IPS DF 6.9 (cell line): Measurements from ENCODE around the gene ADAMTS20.
"Not testable (repeated sequence)": the region's sequence is repeated elsewhere in the genome, so short reads cannot be mapped to it uniquely, and the experiment has no call there.

ENCODE experiments used
- DNase-seq: peaks from one replicate; pipeline ENCODE4 v3.0.0-alpha.2; 2013; ENCODE audit warnings: low read depth, low spot score
- H3K27ac ChIP-seq: one replicate; pipeline ENCODE4 v1.5.1; 2013; ENCODE audit warnings: low read length, control low read depth
- H3K27me3 ChIP-seq: 2 replicates; pipeline ENCODE4 v1.6.1; 2013; ENCODE audit warnings: mild to moderate bottlenecking, low read length; ENCODE audit not compliant: control insufficient read depth, insufficient read depth
- H3K36me3 ChIP-seq: 2 replicates; pipeline ENCODE4 v1.6.1; 2013; ENCODE audit warnings: low read length; ENCODE audit not compliant: control insufficient read depth, insufficient read depth
- H3K4me1 ChIP-seq: 2 replicates; pipeline ENCODE4 v1.6.1; 2013; ENCODE audit warnings: low read length; ENCODE audit not compliant: control insufficient read depth, insufficient read depth
- H3K4me3 ChIP-seq: 2 replicates; pipeline ENCODE4 v1.5.1; 2013; ENCODE audit warnings: mild to moderate bottlenecking, low read length
- H3K9me3 ChIP-seq: 2 replicates; pipeline ENCODE4 v1.6.1; 2013; ENCODE audit warnings: low read length, inconsistent platforms; ENCODE audit not compliant: control insufficient read depth, insufficient read depth
- WGBS: extraction: QIAGEN DNeasy Blood & Tissue Kit; methylation state at CpG from one replicate; pipeline ENCODE4 v1.1.7; 2013; ENCODE audit warnings: mixed read lengths, missing lambda C conversion rate; ENCODE audit not compliant: insufficient read length, insufficient coverage; 5-methylcytosine and 5-hydroxymethylcytosine counted together

Gene ADAMTS20

DNA sequence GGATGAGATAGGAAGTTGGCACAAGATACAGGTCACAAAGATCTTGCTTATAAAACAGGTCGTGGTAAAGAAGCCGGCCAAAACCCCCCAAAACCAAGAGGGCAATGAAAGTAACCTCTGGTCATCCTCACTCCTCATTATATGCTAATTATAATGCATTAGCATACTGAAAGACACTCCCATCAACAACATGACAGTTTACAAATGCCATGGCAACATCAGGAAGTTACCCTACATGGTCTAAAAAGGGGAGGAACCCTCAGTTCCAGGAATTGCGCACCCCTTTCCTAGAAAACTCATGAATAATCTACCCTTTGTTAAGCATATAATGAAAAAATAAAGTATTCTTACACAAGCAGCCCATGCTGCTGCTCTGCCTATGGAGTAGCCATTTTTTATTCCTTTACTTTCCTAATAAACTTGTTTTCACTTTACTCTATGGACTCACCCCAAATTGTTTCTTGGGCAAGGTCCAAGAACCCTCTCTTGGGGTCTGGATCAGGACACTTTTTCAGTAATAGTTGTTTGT lies 210.2 kb downstream of the ADAMTS20 start:
- not testable (repeated sequence) for H3K27ac ChIP-seq, H3K36me3 ChIP-seq, DNase-seq, H3K9me3 ChIP-seq, H3K4me3 ChIP-seq, H3K27me3 ChIP-seq, H3K4me1 ChIP-seq
- WGBS = no CpG with 5 or more reads among the region's 3 CpGs

- Histone ChIP-seq H3K4me1 (0 out of 2 replicates have a peak, but pooled peaks cover 1% of the 10 kb centered on the region), H3K9me3 (no peaks in the 10 kb centered on the region; the same call in 1 of the 2 replicates), H3K36me3 (no peaks in the 10 kb centered on the region), H3K4me3 (no peak overlapping the region), H3K27ac (no peak overlapping the region), H3K27me3 (no peaks in the 10 kb centered on the region)
- peak; percentile 35 for DNase-seq
These were observed 213.0 kb downstream of the ADAMTS20 start for GRCh38 chr12:43338848-43339526.

DNA sequence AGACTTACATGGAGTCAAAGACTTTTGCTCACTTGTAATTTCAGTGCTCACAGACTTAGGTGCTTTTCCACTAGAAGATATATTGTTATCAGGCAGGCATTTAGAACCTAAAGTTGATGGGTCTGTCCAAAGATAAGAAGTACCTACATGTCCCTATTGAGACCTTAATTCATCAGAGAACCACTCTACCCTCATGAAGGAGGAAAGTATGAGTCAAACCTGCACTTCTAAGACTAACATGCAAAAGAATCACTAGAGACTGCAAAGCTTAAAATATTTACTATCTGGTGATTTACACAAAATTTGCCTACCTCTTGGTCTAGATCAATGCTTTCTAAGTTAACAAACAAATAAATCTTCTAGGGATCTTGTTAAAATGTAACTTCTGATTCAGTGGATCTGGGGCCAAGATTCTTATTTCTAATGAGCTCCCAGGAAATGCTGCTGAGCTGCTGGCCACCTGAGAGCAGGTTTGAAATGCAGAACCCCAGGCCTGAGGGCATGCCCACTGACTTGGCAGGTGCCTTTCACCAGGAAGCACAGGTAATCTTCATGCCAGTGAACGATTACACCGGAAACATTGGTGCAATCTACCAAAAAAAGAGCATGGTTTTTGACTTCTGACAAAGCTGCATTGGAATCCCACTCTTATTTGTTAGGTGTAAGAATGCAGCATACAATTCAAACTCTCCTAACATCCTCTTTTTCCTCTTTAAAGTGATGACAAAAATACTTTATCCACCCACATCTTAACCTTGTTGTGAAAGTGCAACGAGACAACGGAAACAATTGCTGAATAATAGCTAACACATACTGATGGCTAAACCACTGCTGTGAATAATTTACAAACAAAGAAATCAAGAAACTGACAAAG lies 214.2 kb downstream of the ADAMTS20 start:
- no peaks in the 10 kb centered on the region for H3K36me3 ChIP-seq
- H3K27ac ChIP-seq = no peak overlapping the region
- H3K27me3 ChIP-seq = no peaks in the 10 kb centered on the region
- WGBS = no CpG with 5 or more reads among the region's 4 CpGs
- H3K4me1 ChIP-seq = 0 out of 2 replicates have a peak, but pooled peaks cover 1% of the 10 kb centered on the region
- no peak for DNase-seq
- H3K9me3 ChIP-seq = no peaks in the 10 kb centered on the region
- H3K4me3 ChIP-seq = no peak overlapping the region

- WGBS = no CpG with 5 or more reads among the region's 1 CpG
- Histone ChIP-seq H3K9me3 (no peaks in the 10 kb centered on the region), H3K4me3 (no peak overlapping the region), H3K4me1 (0 out of 2 replicates have a peak, but pooled peaks cover 1% of the 10 kb centered on the region), H3K27me3 (no peaks in the 10 kb centered on the region), H3K36me3 (no peaks in the 10 kb centered on the region), H3K27ac (no peak overlapping the region)
- no peak for DNase-seq
These were observed 214.9 kb downstream of the ADAMTS20 start for GRCh38 chr12:43336962-43337555.

GRCh38 chr12:43333644-43334043 lies 218.4 kb downstream of the ADAMTS20 start:
- Histone ChIP-seq H3K27me3 (no peaks in the 10 kb centered on the region), H3K4me3 (no peak overlapping the region), H3K9me3 (no peaks in the 10 kb centered on the region), H3K27ac (no peak overlapping the region), H3K4me1 (0 out of 2 replicates have a peak, but pooled peaks cover 1% of the 10 kb centered on the region), H3K36me3 (no peaks in the 10 kb centered on the region)
- no peak for DNase-seq
- WGBS = no CpG with 5 or more reads among the region's 2 CpGs

DNA sequence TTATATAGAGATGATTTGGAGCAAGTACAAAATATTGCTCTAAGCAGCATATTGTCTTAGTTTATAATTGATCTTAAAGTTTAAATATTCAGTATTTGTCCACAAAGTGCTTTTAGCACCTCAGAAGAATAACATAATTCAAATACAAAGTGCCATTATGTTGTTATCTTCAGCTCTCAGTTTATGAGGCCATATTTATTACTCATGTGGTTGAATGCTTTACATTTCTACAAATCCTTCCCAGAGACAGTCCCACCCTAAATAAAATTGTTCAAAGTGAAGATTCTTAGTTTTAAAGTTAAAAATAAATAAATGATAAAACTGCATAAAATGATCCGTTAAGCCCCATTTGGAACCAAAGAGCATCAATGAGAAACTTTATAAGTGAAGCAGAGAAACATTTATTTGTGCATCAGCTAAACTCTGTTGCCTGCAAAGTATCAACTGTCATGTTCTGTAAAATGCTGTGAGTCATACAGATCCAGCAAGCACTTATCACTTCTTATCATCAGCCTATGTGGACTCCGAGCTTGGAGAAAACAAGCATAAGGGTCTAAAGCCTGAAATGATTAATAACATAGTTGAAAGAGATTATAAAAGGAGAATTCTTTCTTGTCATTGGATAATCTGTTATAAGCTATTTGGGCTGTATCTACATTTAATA lies 218.9 kb downstream of the ADAMTS20 start:
- Histone ChIP-seq H3K36me3 (no peaks in the 10 kb centered on the region), H3K4me3 (no peak overlapping the region), H3K4me1 (0 out of 2 replicates have a peak, but pooled peaks cover 1% of the 10 kb centered on the region), H3K9me3 (no peaks in the 10 kb centered on the region), H3K27me3 (no peaks in the 10 kb centered on the region), H3K27ac (no peak overlapping the region)
- DNase-seq = no peak
- no CpG with 5 or more reads among the region's 2 CpGs for WGBS

DNA sequence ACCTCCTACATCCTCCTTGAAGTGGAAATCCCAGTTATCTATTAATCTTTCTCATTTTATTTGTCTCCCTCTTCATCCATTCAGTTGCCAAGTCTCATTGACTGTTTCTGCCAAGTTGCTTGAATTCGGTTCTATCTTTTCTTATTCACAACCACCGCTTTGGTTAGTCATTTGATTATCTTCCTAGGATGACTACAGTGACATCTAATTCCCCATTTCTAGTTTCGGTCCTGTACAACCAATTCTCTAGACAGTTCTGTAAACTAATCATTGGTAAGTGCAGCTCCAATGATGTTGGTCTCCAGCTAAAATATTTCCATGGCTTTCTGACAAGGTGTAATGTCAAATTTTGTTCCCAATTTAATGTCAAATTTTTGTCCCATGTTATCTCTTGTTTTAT lies 220.1 kb downstream of the ADAMTS20 start:
- H3K4me3 ChIP-seq = no peak overlapping the region
- H3K4me1 ChIP-seq = no peaks in the 10 kb centered on the region
- DNase-seq = no peak
- H3K27ac ChIP-seq = no peak overlapping the region
- H3K9me3 ChIP-seq = no peaks in the 10 kb centered on the region
- WGBS = no CpG with 5 or more reads among the region's 3 CpGs
- no peaks in the 10 kb centered on the region for H3K36me3 ChIP-seq
- H3K27me3 ChIP-seq = no peaks in the 10 kb centered on the region

- H3K36me3 ChIP-seq = no peaks in the 10 kb centered on the region
- H3K4me3 ChIP-seq = no peak overlapping the region
- no peaks in the 10 kb centered on the region for H3K4me1 ChIP-seq
- DNase-seq = no peak
- H3K27me3 ChIP-seq = no peaks in the 10 kb centered on the region
- H3K27ac ChIP-seq = no peak overlapping the region
- H3K9me3 ChIP-seq = no peaks in the 10 kb centered on the region
- no CpG with 5 or more reads among the region's 1 CpG for WGBS
These were observed 222.6 kb downstream of the ADAMTS20 start for GRCh38 chr12:43329375-43329774.

- DNase-seq = no peak
- WGBS = 100% methylated on average over 1 of the region's 5 CpGs
- H3K27me3 ChIP-seq = no peaks in the 10 kb centered on the region
- no peak overlapping the region for H3K27ac ChIP-seq
- no peak overlapping the region for H3K4me3 ChIP-seq
- no peaks in the 10 kb centered on the region for H3K36me3 ChIP-seq
- H3K4me1 ChIP-seq = no peaks in the 10 kb centered on the region
- H3K9me3 ChIP-seq = no peaks in the 10 kb centered on the region
These were observed 226.2 kb downstream of the ADAMTS20 start for GRCh38 chr12:43325786-43326185.

GRCh38 chr12:43320281-43320680 lies 231.7 kb downstream of the ADAMTS20 start:
- Histone ChIP-seq H3K9me3 (no peaks in the 10 kb centered on the region), H3K4me1 (no peaks in the 10 kb centered on the region), H3K36me3 (no peaks in the 10 kb centered on the region), H3K27me3 (no peaks in the 10 kb centered on the region), H3K27ac (no peak overlapping the region), H3K4me3 (no peak overlapping the region)
- DNase-seq = no peak
- WGBS = no CpG with 5 or more reads among the region's 4 CpGs
